GM19238 (cell line): ENCODE data around the gene CBX3.
"Not testable (repeated sequence)": the region's sequence is repeated elsewhere in the genome, so short reads cannot be mapped to it uniquely, and the experiment has no call there.

Experiments used
- DNase-seq: peaks from one replicate; pipeline ENCODE4 v3.0.0; 2011; ENCODE audit warnings: low spot score; ENCODE audit not compliant: insufficient read length

CBX3 gene

GRCh38 chr7:26187380-26188205 lies 14.0 kb upstream of the CBX3 start:
- no peak for DNase-seq

GRCh38 chr7:26188206-26188956 lies 13.2 kb upstream of the CBX3 start:
- DNase-seq = no peak

- no peak for DNase-seq
These were observed 12.5 kb upstream of the CBX3 start for GRCh38 chr7:26188957-26189541.

- DNase-seq = no peak
These were observed 11.8 kb upstream of the CBX3 start for GRCh38 chr7:26189697-26190096.

GRCh38 chr7:26190417-26190869 lies 11.1 kb upstream of the CBX3 start:
- DNase-seq = no peak

GRCh38 chr7:26191233-26191973 lies 10.1 kb upstream of the CBX3 start:
- DNase-seq = no peak

GRCh38 chr7:26191974-26192479 lies 9.5 kb upstream of the CBX3 start:
- no peak for DNase-seq

GRCh38 chr7:26192485-26193087 lies 9.0 kb upstream of the CBX3 start:
- no peak for DNase-seq

GRCh38 chr7:26193432-26194207 lies 7.9 kb upstream of the CBX3 start:
- DNase-seq = no peak

- not testable (repeated sequence) for DNase-seq
These were observed 6.8 kb upstream of the CBX3 start for GRCh38 chr7:26194764-26195163.

GRCh38 chr7:26195182-26195581 lies 6.4 kb upstream of the CBX3 start:
- DNase-seq = no peak

- DNase-seq = no peak
These were observed 5.5 kb upstream of the CBX3 start for GRCh38 chr7:26195867-26196657.

GRCh38 chr7:26197153-26198115 lies 4.1 kb upstream of the CBX3 start:
- DNase-seq = no peak

- DNase-seq = no peak
These were observed 3.3 kb upstream of the CBX3 start for GRCh38 chr7:26198133-26198780.

- DNase-seq = no peak
These were observed 2.8 kb upstream of the CBX3 start for GRCh38 chr7:26198781-26199169.

GRCh38 chr7:26199301-26200037 lies 2.1 kb upstream of the CBX3 start:
- DNase-seq = no peak

GRCh38 chr7:26200038-26200443 lies 1.5 kb upstream of the CBX3 start:
- DNase-seq = no peak
